Erythroblast (primary cell): ENCODE results near the gene KRTAP5-1.

Experiments used
- GATA1 ChIP-seq: IDR thresholded peaks from 2 replicates; pipeline ENCODE4 v1.6.1; 2011; ENCODE audit warnings: low read depth, mild to moderate bottlenecking, control low read depth, low read length, moderate library complexity
- POLR2A ChIP-seq: IDR thresholded peaks from 2 replicates; pipeline ENCODE4 v1.6.1; 2011; ENCODE audit warnings: mild to moderate bottlenecking, low read length

DNA sequence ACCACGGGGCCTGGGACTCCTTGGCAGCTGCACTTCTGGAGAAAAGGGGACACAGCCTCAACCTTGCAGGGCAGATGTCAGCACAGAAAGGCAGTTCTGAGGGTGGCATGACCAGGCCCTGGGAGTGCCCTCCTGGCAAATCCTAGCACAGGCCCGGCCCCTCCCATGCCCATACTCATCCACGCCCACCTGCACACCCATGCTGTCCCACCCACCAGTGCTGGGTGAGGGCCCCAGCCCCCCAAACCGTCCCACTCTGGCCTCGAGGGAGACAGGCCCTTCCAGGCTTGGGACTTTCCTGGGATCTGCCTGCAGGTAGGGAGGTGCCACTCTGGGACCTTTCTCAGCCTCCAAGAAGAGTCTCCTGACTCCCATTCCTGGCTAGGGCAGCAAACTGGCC, 23.1 kb downstream of the KRTAP5-1 start:
- TF ChIP-seq POLR2A (no peak), GATA1 (no peak)
